Measurements from ENCODE around the gene PLA2G3. TPM values are rescaled to one million over a fixed set of nuclear protein-coding genes. Genes with fewer than 3 reads are reported as not detected.

Gene PLA2G3
- total RNA-seq, 2 donors from 2014 or later = 0.57 to 0.88 TPM

- TF ChIP-seq CTCF (IDR thresholded peaks at IDR 0.05) = no peak
- Histone ChIP-seq H3K4me3 (no peak overlapping the region), H3K27ac (peak overlapping the region; percentile 85), H3K9ac (ENCODE audit: low read depth in 2 of 2, low read length in 2 of 2) (no peak overlapping the region), H3K4me1 (no peaks in the 10 kb centered on the region), H3K36me3 (no peaks in the 10 kb centered on the region), H3K9me3 (no peaks in the 10 kb centered on the region), H3K27me3 (no peaks in the 10 kb centered on the region)
- DNase-seq = no peak
- intact Hi-C loops (cut with DNase I) = no loop called here
Measured at GRCh38 chr22:31103899-31104694, 36.2 kb downstream of the PLA2G3 start.

GRCh38 chr22:31103111-31103510 is 37.2 kb downstream of the PLA2G3 start:
- H3K27me3 ChIP-seq = no peaks in the 10 kb centered on the region
- peak overlapping the region; percentile 85 for H3K27ac ChIP-seq
- H3K4me1 ChIP-seq = no peaks in the 10 kb centered on the region
- peak overlapping the region in 1 of 2 donors; percentile 14 for H3K9ac ChIP-seq (ENCODE audit: low read depth in 2 of 2, low read length in 2 of 2)
- H3K9me3 ChIP-seq = no peaks in the 10 kb centered on the region
- H3K36me3 ChIP-seq = no peaks in the 10 kb centered on the region
- no peak for TF ChIP-seq CTCF (IDR thresholded peaks at IDR 0.05)
- intact Hi-C loops (cut with DNase I) = no loop called here
- no peak overlapping the region for H3K4me3 ChIP-seq
- DNase-seq = no peak

- no peak for TF ChIP-seq CTCF (IDR thresholded peaks at IDR 0.05)
- no peaks in the 10 kb centered on the region for H3K27me3 ChIP-seq
- no peaks in the 10 kb centered on the region for H3K36me3 ChIP-seq
- peak overlapping the region in 1 of 2 donors; percentile 14 for H3K9ac ChIP-seq (ENCODE audit: low read depth in 2 of 2, low read length in 2 of 2)
- H3K4me1 ChIP-seq = no peaks in the 10 kb centered on the region
- intact Hi-C loops (cut with DNase I) = no loop called here
- peak overlapping the region; percentile 85 for H3K27ac ChIP-seq
- H3K4me3 ChIP-seq = no peak overlapping the region
- peak; percentile 65 for DNase-seq
- H3K9me3 ChIP-seq = no peaks in the 10 kb centered on the region
Measured at GRCh38 chr22:31102441-31103081, 37.7 kb downstream of the PLA2G3 start.

GRCh38 chr22:31100762-31101525 is 39.4 kb downstream of the PLA2G3 start:
- Histone ChIP-seq H3K9ac (ENCODE audit: low read depth in 2 of 2, low read length in 2 of 2) (peak overlapping the region in 1 of 2 donors; percentile 19), H3K4me1 (no peaks in the 10 kb centered on the region), H3K36me3 (peaks cover 5% of the 10 kb centered on the region), H3K27ac (no peak overlapping the region), H3K27me3 (no peaks in the 10 kb centered on the region), H3K9me3 (no peaks in the 10 kb centered on the region), H3K4me3 (no peak overlapping the region)
- intact Hi-C loops (cut with DNase I) = no loop called here
- TF ChIP-seq CTCF (IDR thresholded peaks at IDR 0.05) = no peak
- DNase-seq = no peak

Data from colonic mucosa (tissue), 4 donors.